NCI-H526 treated with DMSO at 0.1 percent for 48 hours (cell line): ENCODE data around the gene MCM7.

ENCODE experiments used
- DNase-seq: peaks from one replicate; lab custom pipeline; 2025; lab: John Stamatoyannopoulos, UW

MCM7 gene

DNA sequence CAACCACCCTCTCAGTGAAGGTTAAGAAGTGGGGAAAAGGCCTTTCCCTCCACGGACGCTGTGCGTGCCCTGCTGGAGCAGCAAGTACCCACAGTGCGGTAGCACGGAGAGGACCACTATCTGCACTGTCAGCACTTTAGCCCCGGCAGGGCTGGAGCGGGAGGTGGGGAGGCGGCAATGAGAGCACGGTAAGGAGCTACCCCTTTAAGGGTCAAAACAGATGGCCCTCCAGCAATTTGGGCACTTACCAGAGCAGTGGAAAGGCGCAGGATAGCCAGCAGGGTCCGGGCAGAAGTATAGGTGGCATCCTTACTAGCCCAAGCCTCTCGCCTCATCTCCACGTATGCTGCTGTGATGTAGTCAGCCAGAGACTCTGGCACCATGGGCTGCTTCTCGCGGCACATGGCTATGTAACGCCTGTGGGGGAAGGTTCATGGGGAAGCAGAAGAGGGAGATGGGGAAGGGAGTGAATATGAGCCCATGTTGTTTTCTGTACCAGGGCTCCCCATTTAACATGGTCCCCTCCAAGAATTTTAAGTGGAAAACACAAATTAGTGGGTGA, 7.2 kb downstream of the MCM7 start:
- no peak for DNase-seq

DNA sequence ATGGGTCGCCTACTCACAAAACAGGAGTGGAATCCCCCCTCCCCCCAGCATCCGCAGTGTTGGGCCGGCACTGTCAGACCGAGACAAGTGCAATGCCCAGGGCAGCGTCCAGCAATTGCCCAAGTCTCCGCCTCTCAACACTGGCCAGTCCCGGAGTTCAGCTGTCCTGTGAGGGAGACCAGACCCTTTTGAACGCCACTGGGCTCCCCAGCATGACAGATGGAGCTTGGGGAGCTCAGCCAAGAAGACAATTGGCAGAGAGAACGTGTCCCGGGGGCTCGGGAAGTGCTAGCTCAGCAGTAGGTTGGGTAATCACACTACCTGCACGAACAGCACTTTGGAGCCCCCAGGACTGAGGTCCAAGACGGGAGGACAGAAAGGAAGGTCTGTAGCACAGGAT, 7.7 kb downstream of the MCM7 start:
- no peak for DNase-seq

- DNase-seq: no peak
Observed at GRCh38 chr7:100093054-100093453, 8.1 kb downstream of the MCM7 start.

- no peak for DNase-seq
Observed at GRCh38 chr7:100091411-100092181, 9.6 kb downstream of the MCM7 start.

- no peak for DNase-seq
Observed at GRCh38 chr7:100090527-100091410, 10.4 kb downstream of the MCM7 start.

- DNase-seq: no peak
Observed at GRCh38 chr7:100089458-100090196, 11.6 kb downstream of the MCM7 start.

DNA sequence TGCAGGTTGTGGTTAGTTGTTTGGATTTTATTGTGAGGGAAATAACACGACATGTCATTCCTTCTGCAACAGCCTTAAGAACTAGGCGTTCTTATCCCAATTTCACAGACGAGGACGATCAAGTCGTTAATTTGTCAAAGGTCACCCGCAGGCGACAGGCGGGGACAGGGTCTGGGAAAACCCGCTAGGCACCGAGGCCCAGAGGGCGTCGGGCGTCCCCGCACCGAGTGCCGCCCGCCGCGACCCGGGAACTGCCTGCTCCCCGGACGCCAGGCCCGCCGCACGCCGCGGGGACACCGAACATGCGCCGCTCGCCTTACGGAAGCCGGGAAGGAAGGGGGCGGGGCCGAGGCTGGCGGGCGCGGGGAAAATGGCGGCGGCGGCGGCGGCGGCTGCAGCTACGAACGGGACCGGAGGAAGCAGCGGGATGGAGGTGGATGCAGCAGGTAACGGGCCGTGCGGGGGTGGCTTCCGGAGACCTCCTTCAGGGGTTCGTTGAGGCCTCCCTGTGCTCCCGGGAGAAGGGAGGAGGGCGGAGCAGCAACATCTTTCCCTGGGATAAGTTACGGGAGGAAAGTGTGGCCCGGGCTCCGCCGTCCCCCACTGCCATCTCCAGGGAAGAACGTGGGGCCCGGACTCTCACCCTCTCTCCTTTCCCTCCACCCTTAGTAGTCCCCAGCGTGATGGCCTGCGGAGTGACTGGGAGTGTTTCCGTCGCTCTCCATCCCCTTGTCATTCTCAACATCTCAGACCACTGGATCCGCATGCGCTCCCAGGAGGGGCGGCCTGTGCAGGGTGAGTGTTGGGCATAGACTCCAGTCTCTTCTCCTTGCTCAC, 12.4 kb downstream of the MCM7 start, which contains the start of gene COPS6:
TSS of gene COPS6 (plus strand) at position 349 of the 837 bp plus-strand sequence. CDS start at position 371, 22 bp downstream.
- peak; percentile 54 for DNase-seq

- no peak for DNase-seq
Observed at GRCh38 chr7:100088095-100088620, 13.0 kb downstream of the MCM7 start.

DNA sequence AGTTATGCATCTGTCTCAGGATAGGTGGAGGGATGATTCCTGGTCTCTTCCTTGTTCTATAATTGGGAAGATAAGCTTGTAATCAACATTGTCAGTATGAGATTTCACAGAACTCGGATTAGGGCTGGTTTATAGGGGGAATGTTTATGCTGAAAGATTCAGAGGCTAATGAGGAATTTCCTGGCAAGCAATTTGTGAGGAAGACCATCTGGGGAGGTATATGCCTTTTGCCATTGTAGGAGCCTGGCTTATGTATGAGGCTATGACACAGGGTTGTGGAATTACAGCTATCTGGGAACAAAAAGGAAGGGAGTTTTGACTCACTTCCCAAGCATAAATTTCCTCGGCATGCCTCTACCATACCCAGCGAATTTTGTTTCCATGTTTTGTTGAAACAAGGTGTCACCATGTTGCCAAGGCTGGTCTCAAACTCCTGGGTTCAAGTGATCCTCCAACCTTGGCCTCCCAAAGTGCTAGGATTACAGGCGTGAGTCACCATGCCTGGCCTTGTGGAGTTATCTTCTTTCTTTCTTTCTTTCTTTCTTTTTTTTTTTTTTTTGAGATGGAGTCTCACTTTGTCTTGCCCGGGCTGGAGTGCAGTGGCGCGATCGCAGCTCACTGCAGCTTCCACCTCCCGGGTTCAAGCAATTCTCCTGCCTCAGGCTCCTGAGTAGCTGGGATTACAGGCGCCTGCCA, 14.0 kb downstream of the MCM7 start:
- no peak for DNase-seq

- no peak for DNase-seq
Observed at GRCh38 chr7:100085515-100085914, 15.7 kb downstream of the MCM7 start.

DNA sequence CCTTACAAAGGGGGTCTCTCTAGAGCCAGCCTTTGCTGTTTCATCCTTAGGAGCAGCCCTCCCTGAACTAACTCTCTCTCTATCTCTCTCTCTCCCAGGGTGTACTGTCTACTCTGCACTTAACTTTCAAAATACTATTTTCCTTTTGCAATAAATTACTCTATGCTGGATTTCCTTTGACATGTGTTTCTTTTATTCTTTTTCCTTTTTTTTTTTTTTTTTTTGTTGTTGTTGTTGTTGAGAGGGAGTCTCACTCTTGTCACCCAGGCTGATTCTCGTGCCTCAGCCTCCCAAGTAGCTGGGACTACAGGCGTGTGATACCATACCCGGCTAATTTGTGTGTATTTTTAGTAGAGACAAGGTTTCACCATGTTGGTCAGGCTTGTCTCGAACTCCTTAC, 18.2 kb downstream of the MCM7 start:
- DNase-seq: no peak

DNA sequence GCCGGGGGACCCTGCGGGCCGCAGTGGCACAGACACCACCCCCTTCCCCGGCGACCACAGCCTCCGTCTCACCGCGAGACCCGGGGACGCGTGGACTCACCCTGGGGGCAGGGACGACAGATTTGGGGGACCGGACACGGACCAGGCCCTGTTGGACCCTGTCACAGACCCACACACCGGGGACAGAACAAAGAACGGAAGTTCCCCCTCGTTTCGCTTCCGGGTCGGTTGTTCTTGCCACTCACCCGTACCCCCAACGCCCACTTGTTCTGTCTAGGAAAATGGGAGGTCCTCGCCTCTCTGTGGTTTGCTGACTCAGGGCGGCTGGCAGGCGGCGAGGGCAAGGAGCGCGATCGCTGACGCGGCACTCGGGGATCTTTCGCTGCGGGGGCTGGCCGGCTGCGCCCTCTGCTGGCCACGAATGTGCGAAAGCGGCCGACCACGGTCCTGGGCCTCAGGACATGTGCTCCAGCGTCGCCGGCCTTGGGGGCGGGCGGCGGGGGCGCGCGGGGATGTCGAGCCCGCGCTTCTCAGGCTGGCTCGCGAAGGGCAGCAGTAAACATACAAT, 19.6 kb downstream of the MCM7 start, which contains the start of gene ZNF3:
TSS of gene ZNF3 (minus strand) at position 189 of the 568 bp plus-strand sequence. CDS start 4,366 bp downstream, outside the sequence.
- DNase-seq: peak; percentile 97

DNA sequence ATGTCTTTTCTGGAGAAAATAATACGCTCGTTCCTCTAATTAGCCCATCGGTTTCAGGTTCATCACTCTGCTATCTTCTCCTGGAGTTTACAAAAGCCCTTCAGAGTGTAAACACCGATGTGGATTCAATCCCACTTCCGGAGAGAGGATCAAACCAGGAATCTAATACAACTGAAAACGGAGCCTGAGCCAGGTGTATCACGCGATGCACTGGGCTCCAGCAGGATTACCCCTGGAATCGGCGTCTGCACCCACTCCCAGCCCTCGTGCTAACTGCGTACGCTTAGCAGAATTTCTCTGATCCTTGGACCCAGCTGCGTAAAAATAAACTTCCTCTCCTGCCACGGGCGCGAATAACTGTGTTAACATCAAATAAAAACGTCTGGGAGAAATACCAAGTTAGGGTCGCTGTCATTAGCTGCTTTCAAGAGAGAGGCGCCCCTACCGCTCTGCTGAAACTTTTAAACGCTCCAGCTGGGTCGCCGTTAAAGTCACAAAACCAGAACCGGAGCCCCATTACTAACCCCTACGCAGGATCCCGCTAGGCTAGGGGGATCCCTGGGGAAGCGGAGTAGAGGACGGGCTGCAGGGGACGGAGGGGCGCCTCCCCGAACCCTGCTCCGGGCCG, 20.2 kb downstream of the MCM7 start:
- no peak for DNase-seq

DNA sequence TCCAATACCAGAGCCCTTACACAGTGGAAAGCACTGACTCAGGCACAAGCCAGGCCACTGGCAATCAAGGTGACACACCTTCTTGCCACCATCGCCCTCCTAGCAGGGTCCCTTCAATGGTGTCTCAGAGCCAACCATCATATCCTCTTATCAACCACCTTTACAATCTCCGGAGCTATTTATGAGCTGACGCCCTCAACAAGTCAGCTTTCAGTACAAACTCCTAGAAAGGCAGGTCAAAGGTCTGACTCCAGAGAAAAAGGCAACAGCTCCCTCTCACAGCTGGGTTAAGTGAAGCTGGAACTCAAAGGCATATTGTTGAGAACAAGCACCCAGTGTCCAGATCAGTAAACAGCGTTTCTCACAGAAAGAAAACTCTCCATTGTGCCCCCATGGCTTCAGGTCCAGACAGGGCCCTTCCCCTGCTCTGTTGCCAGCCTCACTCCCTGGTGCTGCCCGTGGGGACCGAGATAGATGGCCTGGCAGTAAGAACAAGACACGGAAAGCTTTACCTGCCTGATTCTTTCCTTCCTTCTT, 22.1 kb downstream of the MCM7 start:
- DNase-seq: no peak

GRCh38 chr7:100077205-100077604, 24.0 kb downstream of the MCM7 start:
- no peak for DNase-seq

- no peak for DNase-seq
Observed at GRCh38 chr7:100075418-100075817, 25.8 kb downstream of the MCM7 start.

GRCh38 chr7:100074841-100075240, 26.4 kb downstream of the MCM7 start:
- DNase-seq: no peak

GRCh38 chr7:100072462-100072861, 28.7 kb downstream of the MCM7 start:
- no peak for DNase-seq
